H9 (cell line): ENCODE results near the gene WDR7. TPM values are rescaled to one million over a fixed set of nuclear protein-coding genes. Genes with fewer than 3 reads are reported as not detected.

ENCODE experiments used
- DNase-seq: peaks from one replicate; pipeline ENCODE4 v3.0.0-alpha.2; 2017
- H2AFZ ChIP-seq: one replicate; pipeline ENCODE4 v1.6.1; 2013; ENCODE audit warnings: mild to moderate bottlenecking, low read length, control low read depth, moderate library complexity
- H2AK5ac ChIP-seq: 2 replicates; pipeline ENCODE4 v1.6.1; 2013; ENCODE audit warnings: low read length, control low read depth, mixed read lengths; ENCODE audit not compliant: insufficient read length
- H2BK120ac ChIP-seq: one replicate; pipeline ENCODE4 v1.6.1; 2013; ENCODE audit warnings: low read depth, mild to moderate bottlenecking, low read length, control low read depth, inconsistent platforms; ENCODE audit not compliant: poor library complexity, severe bottlenecking
- H2BK12ac ChIP-seq: 2 replicates; pipeline ENCODE4 v1.6.1; 2013; ENCODE audit warnings: low read length, control low read depth, mixed read lengths, low read depth; ENCODE audit not compliant: insufficient read length
- H2BK15ac ChIP-seq: 2 replicates; pipeline ENCODE4 v1.6.1; 2013; ENCODE audit warnings: low read depth, low read length, control low read depth
- H2BK20ac ChIP-seq: one replicate; pipeline ENCODE4 v1.6.1; 2013; ENCODE audit warnings: low read depth, mild to moderate bottlenecking, low read length, control low read depth, inconsistent platforms; ENCODE audit not compliant: poor library complexity, severe bottlenecking
- H2BK5ac ChIP-seq: 2 replicates; pipeline ENCODE4 v1.6.1; 2013; ENCODE audit warnings: low read length, control low read depth, mixed read lengths; ENCODE audit not compliant: insufficient read length
- H3K14ac ChIP-seq: 2 replicates; pipeline ENCODE4 v1.6.1; 2013; ENCODE audit warnings: low read length, control low read depth; ENCODE audit not compliant: insufficient read depth
- H3K18ac ChIP-seq: 2 replicates; pipeline ENCODE4 v1.6.1; 2013; ENCODE audit warnings: low read depth, mild to moderate bottlenecking, mixed read lengths, low read length, control low read depth; ENCODE audit not compliant: insufficient read length
- H3K23ac ChIP-seq: 2 replicates; pipeline ENCODE4 v1.6.1; 2013; ENCODE audit warnings: low read length, control low read depth, mixed read lengths, low read depth; ENCODE audit not compliant: insufficient read length
- H3K23me2 ChIP-seq: 2 replicates; pipeline ENCODE4 v1.6.1; 2013; ENCODE audit warnings: low read depth, mild to moderate bottlenecking, mixed read lengths, low read length, control low read depth; ENCODE audit not compliant: insufficient read length, poor library complexity, severe bottlenecking
- H3K27ac ChIP-seq: 2 replicates; pipeline ENCODE4 v1.5.1; 2013; ENCODE audit warnings: low read length, control low read depth, mixed read lengths, low read depth; ENCODE audit not compliant: insufficient read length
- H3K27me3 ChIP-seq: 2 replicates; pipeline ENCODE4 v1.6.1; 2013; ENCODE audit warnings: low read length, control low read depth, inconsistent platforms; ENCODE audit not compliant: insufficient read depth
- H3K4ac ChIP-seq: 2 replicates; pipeline ENCODE4 v1.6.1; 2013; ENCODE audit warnings: low read depth, mild to moderate bottlenecking, control low read depth, inconsistent platforms, low read length, moderate library complexity
- H3K4me1 ChIP-seq: 2 replicates; pipeline ENCODE4 v1.6.1; 2013; ENCODE audit warnings: low read length, control low read depth, inconsistent platforms; ENCODE audit not compliant: insufficient read depth
- H3K4me2 ChIP-seq: 2 replicates; pipeline ENCODE4 v1.6.1; 2013; ENCODE audit warnings: low read length, control low read depth, mixed read lengths; ENCODE audit not compliant: insufficient read length, insufficient read depth
- H3K56ac ChIP-seq: 2 replicates; pipeline ENCODE4 v1.6.1; 2013; ENCODE audit warnings: low read depth, mild to moderate bottlenecking, mixed read lengths, low read length, control low read depth; ENCODE audit not compliant: insufficient read length
- H3K79me1 ChIP-seq: 2 replicates; pipeline ENCODE4 v1.6.1; 2013; ENCODE audit warnings: low read depth, mild to moderate bottlenecking, moderate library complexity, low read length, control low read depth, inconsistent platforms; ENCODE audit not compliant: insufficient read depth, poor library complexity, severe bottlenecking
- H3K79me2 ChIP-seq: 2 replicates; pipeline ENCODE4 v1.6.1; 2013; ENCODE audit warnings: low read length, control low read depth, inconsistent platforms; ENCODE audit not compliant: insufficient read depth
- H3K9ac ChIP-seq: 2 replicates; pipeline ENCODE4 v1.6.1; 2013; ENCODE audit warnings: low read length, control low read depth, mixed read lengths; ENCODE audit not compliant: insufficient read length; ENCODE audit errors: extremely low read depth
- H3K9me3 ChIP-seq: one replicate; pipeline ENCODE4 v1.6.1; 2013; ENCODE audit warnings: low read depth, low read length, inconsistent platforms; ENCODE audit not compliant: control insufficient read depth
- H3T11ph ChIP-seq: one replicate; pipeline ENCODE4 v1.6.1; 2013; ENCODE audit warnings: mild to moderate bottlenecking, low read length, control low read depth, inconsistent platforms
- H4K20me1 ChIP-seq: one replicate; pipeline ENCODE4 v1.6.1; 2013; ENCODE audit not compliant: control insufficient read depth, insufficient read length, insufficient read depth
- H4K5ac ChIP-seq: 2 replicates; pipeline ENCODE4 v1.6.1; 2013; ENCODE audit warnings: low read depth, mild to moderate bottlenecking, mixed read lengths, low read length, control low read depth; ENCODE audit not compliant: insufficient read length
- H4K8ac ChIP-seq: replicated peaks from 2 replicates; pipeline ENCODE4 v1.6.1; 2013; ENCODE audit warnings: low read length, control low read depth, mixed read lengths, low read depth; ENCODE audit not compliant: insufficient read length
- H4K91ac ChIP-seq: 2 replicates; pipeline ENCODE4 v1.6.1; 2013; ENCODE audit warnings: low read depth, mild to moderate bottlenecking, moderate library complexity, mixed read lengths, low read length, control low read depth; ENCODE audit not compliant: insufficient read length
- H3K27ac Mint-ChIP-seq, 3 experiments: 2 replicates in 2 of 3; 3 replicates in 1 of 3; pipeline ENCODE4 v1.8.0; 2020 to 2021; ENCODE audit warnings: mixed read lengths in 3 of 3, mild to moderate bottlenecking in 1 of 3, moderate library complexity in 1 of 3
- H3K27me3 Mint-ChIP-seq: 2 replicates; pipeline ENCODE4 v1.8.0; 2021; ENCODE audit warnings: low read depth, mild to moderate bottlenecking, moderate library complexity, mixed read lengths
- H3K36me3 Mint-ChIP-seq, 3 experiments: 2 replicates in 2 of 3; 3 replicates in 1 of 3; pipeline ENCODE4 v1.8.0; 2020 to 2021; ENCODE audit warnings: low read depth in 3 of 3, mixed read lengths in 3 of 3; ENCODE audit not compliant: insufficient read depth in 1 of 3
- H3K4me1 Mint-ChIP-seq, 2 experiments: 2 replicates each; pipeline ENCODE4 v1.8.0; 2020; ENCODE audit warnings: mixed read lengths in 2 of 2
- H3K4me3 Mint-ChIP-seq, 2 experiments: 2 replicates in 1 of 2; 3 replicates in 1 of 2; pipeline ENCODE4 v1.8.0; 2020 to 2021; ENCODE audit warnings: mild to moderate bottlenecking in 2 of 2, mixed read lengths in 2 of 2, moderate library complexity in 1 of 2
- H3K9me3 Mint-ChIP-seq, 2 experiments: 2 replicates in 1 of 2; 3 replicates in 1 of 2; pipeline ENCODE4 v1.8.0; 2020; ENCODE audit warnings: mild to moderate bottlenecking in 2 of 2, mixed read lengths in 2 of 2, moderate library complexity in 1 of 2
- WGBS: extraction: QIAGEN DNeasy Blood & Tissue Kit; methylation state at CpG from one replicate; pipeline ENCODE4 v1.1.7; 2013; ENCODE audit warnings: missing lambda C conversion rate, low lambda C conversion rate, mixed read lengths; ENCODE audit not compliant: insufficient read length; ENCODE audit errors: extremely low coverage; 5-methylcytosine and 5-hydroxymethylcytosine counted together
- total RNA-seq: library from RNA; stranded (reverse); gene quantifications from 2 replicates; pipeline ENCODE4 v1.2.1, GENCODE V29; 2021
- TF ChIP-seq, protein P1 (sequence below): fragments of 200-600 bp; sonication (generic); conservative IDR thresholded peaks from 3 replicates; pipeline ENCODE4 v1.8.0; 2021; ENCODE audit warnings: antibody characterized with exemption, mild to moderate bottlenecking

WDR7 gene
- total RNA-seq, 1 experiment from 2014 or later: 14.8 TPM

DNA sequence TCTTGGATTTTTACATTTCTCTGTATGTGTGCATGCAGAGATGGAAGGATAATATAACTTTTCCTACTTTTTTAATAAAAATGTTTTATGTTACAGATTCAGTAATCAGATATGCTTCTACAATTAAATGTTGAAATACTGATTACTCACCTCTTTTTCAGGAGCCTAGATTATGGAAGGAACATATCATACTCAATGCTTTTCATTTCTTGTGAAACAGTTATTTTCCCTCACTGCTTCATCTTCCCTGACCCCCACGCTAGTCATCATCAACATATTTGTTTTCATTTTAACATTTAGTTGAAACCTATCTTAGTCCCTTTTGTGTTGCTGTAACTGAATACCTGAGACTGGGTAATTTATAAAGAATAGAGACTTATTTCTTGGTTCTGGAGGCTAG is 190.7 kb downstream of the WDR7 start:
- Histone ChIP-seq H3K18ac (no peak overlapping the region), H2BK120ac (no peak overlapping the region), H2BK15ac (no peak overlapping the region), H3K4me2 (no peak overlapping the region), H3K27me3 (no peaks in the 10 kb centered on the region), H2AK5ac (no peak overlapping the region), H4K91ac (no peak overlapping the region), H2AFZ (no peak overlapping the region), H2BK20ac (no peak overlapping the region), H3K4me1 (no peaks in the 10 kb centered on the region), H3K23ac (no peak overlapping the region), H3K27ac (no peak overlapping the region), H3K4ac (no peak overlapping the region), H3K9ac (no peak overlapping the region), H4K20me1 (no peaks in the 10 kb centered on the region), H3T11ph (no peak overlapping the region), H2BK5ac (no peak overlapping the region), H4K8ac (no peak overlapping the region), H3K9me3 (no peaks in the 10 kb centered on the region), H3K23me2 (no peaks in the 10 kb centered on the region), H2BK12ac (no peak overlapping the region), H3K79me1 (no peaks in the 10 kb centered on the region), H3K14ac (no peak overlapping the region), H3K79me2 (no peaks in the 10 kb centered on the region), H3K56ac (no peak overlapping the region), H4K5ac (no peak overlapping the region)
- H3K36me3 Mint-ChIP-seq: no peaks in the 10 kb centered on the region; a peak in 2 of 7 replicates
- H3K27me3 Mint-ChIP-seq: no peaks in the 10 kb centered on the region
- TF ChIP-seq, protein P1, sequence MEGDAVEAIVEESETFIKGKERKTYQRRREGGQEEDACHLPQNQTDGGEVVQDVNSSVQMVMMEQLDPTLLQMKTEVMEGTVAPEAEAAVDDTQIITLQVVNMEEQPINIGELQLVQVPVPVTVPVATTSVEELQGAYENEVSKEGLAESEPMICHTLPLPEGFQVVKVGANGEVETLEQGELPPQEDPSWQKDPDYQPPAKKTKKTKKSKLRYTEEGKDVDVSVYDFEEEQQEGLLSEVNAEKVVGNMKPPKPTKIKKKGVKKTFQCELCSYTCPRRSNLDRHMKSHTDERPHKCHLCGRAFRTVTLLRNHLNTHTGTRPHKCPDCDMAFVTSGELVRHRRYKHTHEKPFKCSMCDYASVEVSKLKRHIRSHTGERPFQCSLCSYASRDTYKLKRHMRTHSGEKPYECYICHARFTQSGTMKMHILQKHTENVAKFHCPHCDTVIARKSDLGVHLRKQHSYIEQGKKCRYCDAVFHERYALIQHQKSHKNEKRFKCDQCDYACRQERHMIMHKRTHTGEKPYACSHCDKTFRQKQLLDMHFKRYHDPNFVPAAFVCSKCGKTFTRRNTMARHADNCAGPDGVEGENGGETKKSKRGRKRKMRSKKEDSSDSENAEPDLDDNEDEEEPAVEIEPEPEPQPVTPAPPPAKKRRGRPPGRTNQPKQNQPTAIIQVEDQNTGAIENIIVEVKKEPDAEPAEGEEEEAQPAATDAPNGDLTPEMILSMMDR: no peak
- peaks cover 1 to 5% of the 10 kb centered on the region in 2 experiments; a peak in 3 of 4 replicates for H3K4me1 Mint-ChIP-seq
- no peak for DNase-seq
- peaks cover 0 to 3% of the 10 kb centered on the region in 2 experiments; a peak in 1 of 5 replicates for H3K9me3 Mint-ChIP-seq
- no CpG with 5 or more reads among the region's 1 CpG for WGBS
- 0 out of 7 replicates have a peak overlapping the region, but pooled peaks of 1 of the 3 experiments have one; percentile 25 for H3K27ac Mint-ChIP-seq
- no peak overlapping the region for H3K4me3 Mint-ChIP-seq
